Left renal cortex interstitium (tissue), 4 donors: Measurements from ENCODE around the gene OLIG2. TPM values are rescaled to one million over a fixed set of nuclear protein-coding genes. Genes with fewer than 3 reads are reported as not detected.
A peak's percentile ranks its signal among the peaks of the same experiment; 100 is the strongest.

ENCODE experiments used
- DNase-seq, 4 donors: peaks; one replicate each; pipeline ENCODE4 v3.0.0-alpha.2; 2013; ENCODE audit warnings: low read depth in 4 of 4, low spot score in 2 of 4, missing footprints in 1 of 4
- polyA plus RNA-seq, 4 donors: library from polyadenylated mRNA; unstranded; fragments of 120-200 nt; gene quantifications; one replicate each; pipeline ENCODE4 v1.2.1, GENCODE V29; 2013; ENCODE audit not compliant: insufficient read length in 4 of 4

Gene OLIG2
- polyA plus RNA-seq, 4 donors = 0.33 TPM; not detected in 3

DNA sequence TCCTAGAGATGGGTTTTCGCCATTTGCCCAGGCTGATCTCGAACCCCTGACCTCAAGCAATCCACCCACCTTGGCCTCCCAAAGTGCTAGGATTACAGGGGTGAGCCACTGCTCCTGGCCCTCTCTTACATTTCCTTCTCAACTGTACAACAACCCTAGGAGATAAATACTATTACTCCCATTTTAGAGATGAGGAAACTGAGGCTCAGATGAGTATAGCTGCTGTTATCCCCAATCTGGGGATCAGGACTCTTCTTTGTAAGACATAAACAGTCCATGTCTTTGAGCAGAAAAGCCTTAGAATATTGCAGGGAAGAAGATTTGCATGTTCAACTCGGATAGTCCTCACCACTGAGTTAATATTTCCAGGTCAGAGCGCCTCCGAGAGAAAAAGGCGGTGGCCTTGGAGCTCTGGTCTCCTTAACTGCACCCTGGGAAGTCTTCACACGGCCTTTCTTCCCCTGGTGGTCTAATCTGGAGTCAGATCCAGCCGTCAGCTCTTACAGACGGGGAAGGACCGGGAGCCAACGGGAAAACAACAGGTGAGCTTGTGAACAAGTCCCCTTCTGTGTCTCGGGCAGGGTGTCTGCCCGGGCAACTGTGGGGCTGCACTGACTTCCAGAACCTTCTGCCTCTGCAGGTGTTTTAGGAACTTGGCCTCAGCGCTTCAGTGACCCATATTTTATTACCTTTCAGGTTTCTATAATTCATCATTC, 38.3 kb downstream of the OLIG2 start:
- DNase-seq = no peak

DNA sequence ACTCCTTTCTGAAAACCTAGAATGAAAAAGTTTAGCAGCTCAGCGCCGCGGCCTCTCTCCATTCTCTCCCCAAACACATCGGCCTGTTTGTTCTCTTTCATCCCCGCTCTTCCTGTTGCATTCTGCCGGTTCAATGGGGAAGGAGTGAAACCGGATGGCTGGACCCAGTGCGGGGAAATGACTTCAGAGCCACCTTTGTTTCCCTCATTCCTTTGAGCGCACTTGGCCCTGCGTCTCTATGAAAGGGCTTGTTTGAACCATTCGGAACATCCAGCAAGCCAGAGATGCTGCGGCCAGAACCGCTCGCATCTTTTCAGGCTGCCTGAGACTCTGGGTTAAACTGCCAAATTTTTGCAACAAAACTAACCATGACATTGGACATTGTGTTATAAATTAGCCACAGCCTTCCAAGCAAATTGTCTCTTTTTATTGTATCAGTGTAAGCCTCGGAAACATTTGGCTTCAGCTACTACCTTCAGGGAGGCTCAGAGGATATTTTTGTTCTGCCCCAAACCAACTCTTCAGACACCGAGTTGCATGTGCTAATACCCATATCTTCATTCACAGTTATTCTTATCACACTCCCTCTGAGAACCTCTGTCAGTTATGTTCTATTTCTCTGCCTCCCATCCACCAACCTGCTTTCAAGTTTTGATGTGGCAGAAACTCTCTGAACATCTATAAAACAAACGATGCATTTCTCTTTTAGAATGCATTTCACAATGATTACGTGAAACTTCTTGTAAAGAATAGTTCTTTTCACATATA, 39.1 kb downstream of the OLIG2 start:
- DNase-seq = no peak

DNA sequence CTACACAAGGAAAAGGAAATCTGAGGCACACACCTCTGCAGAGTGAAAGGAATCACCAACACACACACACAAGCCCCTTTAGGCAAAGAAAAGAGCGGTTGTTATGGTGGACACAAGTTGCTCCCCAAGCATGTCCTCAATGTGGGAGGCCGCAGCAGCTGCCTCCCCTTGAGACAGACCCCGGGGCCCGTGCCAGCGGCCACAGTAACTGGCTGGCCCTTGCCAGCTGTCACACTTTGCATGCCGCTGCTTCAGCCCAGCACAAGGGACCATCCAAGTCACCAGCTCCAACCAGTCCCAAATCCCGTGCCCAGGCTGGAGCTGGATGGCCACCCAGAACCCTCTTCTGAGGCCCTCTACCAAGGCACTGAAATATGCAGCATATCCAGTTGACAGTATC, 41.3 kb downstream of the OLIG2 start:
- DNase-seq = no peak

DNA sequence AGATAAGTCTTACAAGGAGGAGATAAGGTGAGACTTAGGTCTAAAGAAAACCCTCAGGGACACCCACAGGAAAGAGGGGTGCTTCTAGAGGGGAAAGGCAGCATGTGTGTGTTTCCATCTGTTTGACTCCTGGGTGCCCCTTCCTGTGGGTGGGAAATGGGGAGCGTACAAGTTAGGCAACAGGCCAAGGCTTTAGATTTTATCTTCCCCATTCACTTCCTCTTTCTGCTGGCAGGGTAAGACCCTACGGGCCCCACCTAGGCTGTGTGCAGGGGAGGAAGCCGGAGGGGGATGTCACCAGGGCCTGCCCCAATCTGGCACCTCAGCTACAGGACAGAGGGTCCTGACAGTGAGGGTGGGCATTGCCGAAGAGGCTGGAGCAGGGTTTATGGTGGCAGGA, 41.7 kb downstream of the OLIG2 start:
- DNase-seq = no peak

DNA sequence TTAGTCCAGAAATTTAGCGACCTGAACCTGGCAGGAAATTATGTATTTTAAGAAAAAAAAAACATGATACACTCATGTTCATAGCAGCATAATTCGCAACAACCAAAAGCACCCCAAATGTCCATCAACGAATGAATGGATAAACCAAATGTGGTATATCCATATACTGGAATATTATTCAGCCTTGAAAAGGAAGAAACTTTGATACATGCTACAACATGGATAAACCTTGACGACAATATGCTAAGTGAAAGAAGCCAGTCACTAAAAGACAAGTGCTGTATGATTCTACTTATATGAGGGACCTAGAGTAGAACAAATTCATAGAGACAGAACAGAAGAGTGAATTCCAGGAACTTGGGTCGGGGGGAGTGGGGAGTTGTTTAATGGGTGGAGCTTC, 43.5 kb downstream of the OLIG2 start:
- DNase-seq = no peak

DNA sequence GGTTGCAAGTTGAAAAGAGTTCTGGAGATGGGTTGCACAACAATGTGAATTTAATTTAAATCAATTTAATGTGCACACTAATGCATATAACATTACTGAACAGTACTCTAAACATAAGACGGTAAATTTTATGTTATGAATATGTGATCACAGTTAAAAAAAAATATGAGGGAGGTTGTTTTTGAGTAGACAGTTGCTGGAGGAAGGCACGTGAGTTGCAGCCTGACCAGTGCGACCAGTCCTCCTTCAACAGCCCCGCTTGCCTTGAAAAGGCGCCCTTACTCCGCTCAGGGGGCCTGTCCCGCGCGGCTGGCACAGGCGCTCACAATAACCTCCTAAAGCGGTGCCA, 43.9 kb downstream of the OLIG2 start:
- DNase-seq = no peak

DNA sequence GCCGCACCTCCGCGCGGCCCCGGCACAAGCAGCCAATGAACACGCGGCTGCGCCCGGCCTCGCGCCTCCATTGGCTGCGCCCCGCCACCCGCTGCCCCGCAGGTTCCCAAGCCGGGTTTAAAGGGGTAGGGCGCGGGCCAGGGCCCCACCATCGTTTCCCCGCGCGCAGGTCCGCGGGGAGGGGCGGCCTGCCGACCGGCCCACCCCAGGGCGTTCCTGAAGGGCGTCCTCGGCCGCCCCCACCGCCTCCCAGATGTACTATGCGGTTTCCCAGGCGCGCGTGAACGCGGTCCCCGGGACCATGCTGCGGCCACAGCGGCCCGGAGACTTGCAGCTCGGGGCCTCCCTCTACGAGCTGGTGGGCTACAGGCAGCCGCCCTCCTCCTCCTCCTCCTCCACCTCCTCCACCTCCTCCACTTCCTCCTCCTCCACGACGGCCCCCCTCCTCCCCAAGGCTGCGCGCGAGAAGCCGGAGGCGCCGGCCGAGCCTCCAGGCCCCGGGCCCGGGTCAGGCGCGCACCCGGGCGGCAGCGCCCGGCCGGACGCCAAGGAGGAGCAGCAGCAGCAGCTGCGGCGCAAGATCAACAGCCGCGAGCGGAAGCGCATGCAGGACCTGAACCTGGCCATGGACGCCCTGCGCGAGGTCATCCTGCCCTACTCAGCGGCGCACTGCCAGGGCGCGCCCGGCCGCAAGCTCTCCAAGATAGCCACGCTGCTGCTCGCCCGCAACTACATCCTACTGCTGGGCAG, 44.4 kb downstream of the OLIG2 start, which contains the start of gene OLIG1:
Gene OLIG1, plus strand, starts transcription at position 148 of the 750 bp plus-strand sequence. Its CDS starts 106 bp downstream, at position 254.
- DNase-seq = no peak

DNA sequence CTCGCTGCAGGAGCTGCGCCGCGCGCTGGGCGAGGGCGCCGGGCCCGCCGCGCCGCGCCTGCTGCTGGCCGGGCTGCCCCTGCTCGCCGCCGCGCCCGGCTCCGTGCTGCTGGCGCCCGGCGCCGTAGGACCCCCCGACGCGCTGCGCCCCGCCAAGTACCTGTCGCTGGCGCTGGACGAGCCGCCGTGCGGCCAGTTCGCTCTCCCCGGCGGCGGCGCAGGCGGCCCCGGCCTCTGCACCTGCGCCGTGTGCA, 44.9 kb downstream of the OLIG2 start:
- no peak for DNase-seq

DNA sequence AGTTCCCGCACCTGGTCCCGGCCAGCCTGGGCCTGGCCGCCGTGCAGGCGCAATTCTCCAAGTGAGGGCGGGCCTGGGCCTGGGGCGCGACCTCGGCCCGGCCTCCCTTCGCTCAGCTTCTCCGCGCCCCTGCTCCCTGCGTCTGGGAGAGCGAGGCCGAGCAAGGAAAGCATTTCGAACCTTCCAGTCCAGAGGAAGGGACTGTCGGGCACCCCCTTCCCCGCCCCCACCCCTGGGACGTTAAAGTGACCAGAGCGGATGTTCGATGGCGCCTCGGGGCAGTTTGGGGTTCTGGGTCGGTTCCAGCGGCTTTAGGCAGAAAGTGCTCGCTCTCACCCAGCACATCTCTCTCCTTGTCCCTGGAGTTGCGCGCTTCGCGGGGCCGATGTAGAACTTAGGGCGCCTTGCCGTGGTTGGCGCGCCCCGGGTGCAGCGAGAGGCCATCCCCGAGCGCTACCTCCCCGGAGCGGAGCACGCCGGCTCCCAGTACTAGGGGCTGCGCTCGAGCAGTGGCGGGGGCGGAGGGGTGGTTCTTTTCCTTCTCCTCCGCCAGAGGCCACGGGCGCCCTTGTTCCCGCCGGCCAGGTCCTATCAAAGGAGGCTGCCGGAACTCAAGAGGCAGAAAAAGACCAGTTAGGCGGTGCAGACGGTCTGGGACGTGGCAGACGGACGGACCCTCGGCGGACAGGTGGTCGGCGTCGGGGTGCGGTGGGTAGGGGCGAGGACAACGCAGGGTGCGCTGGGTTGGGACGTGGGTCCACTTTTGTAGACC, 45.4 kb downstream of the OLIG2 start:
- DNase-seq = no peak

DNA sequence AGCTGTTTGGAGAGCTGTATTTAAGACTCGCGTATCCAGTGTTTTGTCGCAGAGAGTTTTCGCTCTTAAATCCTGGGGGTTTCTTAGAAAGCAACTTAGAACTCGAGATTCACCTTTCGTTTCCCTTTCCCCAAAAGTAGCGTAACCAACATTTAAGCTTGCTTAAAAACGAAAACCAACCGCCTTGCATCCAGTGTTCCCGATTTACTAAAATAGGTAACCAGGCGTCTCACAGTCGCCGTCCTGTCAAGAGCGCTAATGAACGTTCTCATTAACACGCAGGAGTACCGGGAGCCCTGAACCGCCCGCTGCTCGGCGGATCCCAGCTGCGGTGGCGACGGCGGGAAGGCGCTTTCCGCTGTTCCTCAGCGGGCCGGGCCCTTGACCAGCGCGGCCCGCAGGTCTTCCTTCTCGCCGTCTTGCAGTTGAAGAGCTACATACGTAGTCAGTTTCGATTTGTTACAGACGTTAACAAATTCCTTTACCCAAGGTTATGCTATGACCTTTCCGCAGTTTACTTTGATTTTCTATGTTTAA, 46.1 kb downstream of the OLIG2 start:
- peak in 1 of 4 donors; percentile 23 for DNase-seq

DNA sequence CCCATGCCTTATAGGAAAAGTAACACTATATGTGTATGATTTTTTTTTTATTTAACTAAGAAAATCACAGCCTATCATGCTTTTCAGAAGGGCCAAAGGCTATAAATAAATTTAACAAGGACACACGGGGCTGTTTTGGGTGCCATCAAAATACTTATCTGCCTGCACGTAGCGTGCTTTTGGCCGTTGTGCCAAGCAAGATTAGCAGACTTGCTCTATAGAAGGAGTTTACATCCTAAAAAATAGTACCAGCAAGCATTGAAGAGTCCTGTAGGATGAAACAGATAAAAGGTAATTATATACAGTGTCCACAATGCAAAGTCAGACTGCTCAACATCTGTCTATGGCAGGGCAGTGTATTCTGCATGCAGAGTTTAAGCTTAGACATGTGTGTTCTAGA, 47.9 kb downstream of the OLIG2 start:
- DNase-seq = no peak

DNA sequence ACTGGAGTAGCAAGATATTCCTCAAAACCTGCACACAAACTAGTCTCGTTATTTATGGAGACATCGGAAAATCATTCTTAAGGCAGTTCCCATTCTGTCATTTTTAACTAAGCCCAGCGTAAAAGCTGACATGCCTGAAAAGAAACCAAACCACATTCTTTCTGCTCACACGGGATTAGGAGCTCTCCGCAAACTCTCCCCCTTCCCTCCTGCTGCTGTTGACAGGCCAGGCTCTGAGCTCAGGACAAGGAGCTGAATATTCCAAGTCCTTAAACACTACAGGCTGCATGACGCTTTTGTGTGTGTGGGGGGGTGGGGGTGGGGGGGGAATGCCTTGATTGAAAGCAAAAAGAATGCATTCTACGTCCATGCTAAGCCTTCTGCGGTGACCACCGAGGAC, 49.4 kb downstream of the OLIG2 start:
- no peak for DNase-seq

DNA sequence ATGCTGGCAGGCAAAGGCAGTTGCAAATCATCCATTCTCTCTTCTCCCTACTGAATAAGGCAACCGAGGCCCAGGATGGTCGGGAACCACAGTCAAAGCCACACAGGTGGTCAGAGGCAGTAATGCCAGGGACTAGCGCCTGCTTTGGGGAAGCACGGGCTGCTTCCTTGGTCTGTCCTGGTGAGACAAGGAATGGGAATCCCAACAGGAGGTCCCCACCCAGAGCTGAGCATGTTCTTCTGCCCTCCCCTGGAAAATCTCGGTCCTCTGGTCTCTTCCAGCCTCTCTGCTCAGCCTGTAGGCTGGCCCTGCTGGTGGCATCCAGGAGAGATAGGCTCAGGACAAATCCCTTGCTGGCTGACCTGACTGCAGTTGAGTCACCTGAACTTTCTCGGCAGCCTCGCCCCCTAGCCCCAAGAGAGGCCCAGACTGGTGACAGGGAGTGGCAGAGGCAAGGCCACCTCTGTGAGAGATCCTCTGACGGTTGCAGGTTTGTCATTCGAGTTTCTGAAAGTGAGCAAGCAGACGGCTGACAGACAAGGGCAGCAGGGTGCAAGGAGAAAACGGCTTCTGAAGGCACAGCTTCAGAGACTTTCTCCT, 50.0 kb downstream of the OLIG2 start:
- no peak for DNase-seq

DNA sequence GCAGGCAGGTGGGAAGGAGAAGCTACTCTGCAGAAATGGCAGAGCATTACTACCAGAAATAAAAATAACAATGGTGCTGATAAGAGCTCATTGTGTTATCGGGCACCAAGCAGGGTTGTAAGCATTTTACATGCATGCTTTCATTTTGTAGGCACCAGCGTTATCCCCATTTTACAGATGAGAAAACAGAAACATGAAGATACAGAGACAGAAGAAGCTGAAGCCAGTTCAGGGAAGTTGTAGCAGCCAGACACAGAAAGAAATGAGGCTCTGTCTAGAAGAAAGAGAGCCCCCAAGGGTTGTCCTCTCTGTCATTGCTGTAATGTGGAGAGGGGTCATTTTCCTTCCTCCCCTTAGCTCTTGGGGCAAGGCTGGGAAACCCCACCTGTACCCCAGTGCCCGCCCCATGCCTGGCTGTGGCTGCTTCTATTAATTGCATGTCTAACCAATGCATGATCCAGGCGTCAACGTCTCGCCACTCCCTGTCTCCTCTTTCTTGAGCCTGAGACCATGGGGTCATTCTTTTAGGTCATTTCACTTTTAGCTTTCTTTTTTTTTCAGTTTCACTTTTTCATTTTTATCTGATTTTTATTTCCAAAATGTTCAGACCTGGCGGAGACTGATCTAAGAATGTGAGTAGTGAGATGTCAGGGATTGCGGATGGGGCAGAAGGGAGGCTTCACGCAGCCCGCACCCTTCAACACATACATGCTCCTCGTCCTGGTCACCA, 51.0 kb downstream of the OLIG2 start:
- no peak for DNase-seq

Other genes starting within 250 kb of the OLIG2 start
- 1 to 10 TPM in 1 of 4 donors, under 1 TPM in 1, not detected in 2; 0.20 to 1.8 TPM for gene OLIG1, start 44.2 kb downstream of the OLIG2 start, polyA plus RNA-seq
- gene IFNAR2, start 204.0 kb downstream of the OLIG2 start, polyA plus RNA-seq = 10 to 100 TPM; 11.5 to 23.8 (median 21.1) TPM
- 10 to 100 TPM; 28.4 to 35.3 (median 30.9) TPM for gene IL10RB, start 240.4 kb downstream of the OLIG2 start, polyA plus RNA-seq